ENCODE results near the gene ZFP82.
A peak's percentile ranks its signal among the peaks of the same experiment; 100 is the strongest.

Gene ZFP82

DNA sequence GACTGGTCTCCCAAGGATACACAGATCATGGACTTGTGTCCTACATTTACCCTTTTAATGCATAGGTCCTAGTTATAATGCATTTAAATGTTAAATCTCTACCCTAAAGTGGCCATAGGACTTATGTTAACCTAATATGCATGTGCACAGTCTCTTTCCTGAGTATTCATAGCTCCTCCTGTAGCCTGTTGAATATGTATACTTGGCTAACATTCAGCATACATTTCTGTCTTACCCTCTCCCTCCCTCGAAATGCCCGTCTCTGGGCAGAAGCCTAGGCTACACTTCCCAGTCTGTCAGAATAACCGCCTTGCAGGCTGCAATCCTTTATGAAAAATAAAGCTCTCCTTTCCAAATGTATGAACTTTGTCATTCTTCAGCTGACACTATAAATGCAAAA is 13.9 kb downstream of the ZFP82 start:
- DNase-seq (ENCODE audit: extremely low spot score) = no peak
- ChIA-PET POLR2A (no interaction called here), CTCF (no interaction called here)
- TF ChIP-seq HDGF (IDR thresholded peaks at IDR 0.05; ENCODE audit: borderline replicate concordance) (no peak), BHLHE40 (IDR thresholded peaks at IDR 0.05; ENCODE audit: borderline replicate concordance) (no peak), SUZ12 (IDR thresholded peaks at IDR 0.05) (no peak), FOXA1 (IDR thresholded peaks at IDR 0.05) (no peak), TARDBP (IDR thresholded peaks at IDR 0.05) (no peak), L3MBTL2 (conservative IDR thresholded peaks at IDR 0.05) (no peak), FOXM1 (IDR thresholded peaks at IDR 0.05; ENCODE audit: borderline replicate concordance) (no peak), SP1 (IDR thresholded peaks at IDR 0.05) (no peak), NFRKB (IDR thresholded peaks at IDR 0.05) (no peak), ELF4 (IDR thresholded peaks at IDR 0.05) (no peak), LEF1 (IDR thresholded peaks at IDR 0.05; ENCODE audit: borderline replicate concordance) (no peak), ARNT (IDR thresholded peaks at IDR 0.05) (no peak), FOXK2 (IDR thresholded peaks at IDR 0.05) (no peak), CTBP1 (IDR thresholded peaks at IDR 0.05; ENCODE audit: borderline replicate concordance) (no peak), ZNF384 (IDR thresholded peaks at IDR 0.05) (no peak)
- TF ChIP-seq, protein P1, sequence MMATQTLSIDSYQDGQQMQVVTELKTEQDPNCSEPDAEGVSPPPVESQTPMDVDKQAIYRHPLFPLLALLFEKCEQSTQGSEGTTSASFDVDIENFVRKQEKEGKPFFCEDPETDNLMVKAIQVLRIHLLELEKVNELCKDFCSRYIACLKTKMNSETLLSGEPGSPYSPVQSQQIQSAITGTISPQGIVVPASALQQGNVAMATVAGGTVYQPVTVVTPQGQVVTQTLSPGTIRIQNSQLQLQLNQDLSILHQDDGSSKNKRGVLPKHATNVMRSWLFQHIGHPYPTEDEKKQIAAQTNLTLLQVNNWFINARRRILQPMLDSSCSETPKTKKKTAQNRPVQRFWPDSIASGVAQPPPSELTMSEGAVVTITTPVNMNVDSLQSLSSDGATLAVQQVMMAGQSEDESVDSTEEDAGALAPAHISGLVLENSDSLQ (IDR thresholded peaks at IDR 0.05) = no peak

- TF ChIP-seq NFRKB (IDR thresholded peaks at IDR 0.05) (no peak), FOXA1 (IDR thresholded peaks at IDR 0.05) (no peak), SUZ12 (IDR thresholded peaks at IDR 0.05) (no peak), HDGF (IDR thresholded peaks at IDR 0.05; ENCODE audit: borderline replicate concordance) (no peak), ELF4 (IDR thresholded peaks at IDR 0.05) (no peak), TARDBP (IDR thresholded peaks at IDR 0.05) (no peak), L3MBTL2 (conservative IDR thresholded peaks at IDR 0.05) (no peak), BHLHE40 (IDR thresholded peaks at IDR 0.05; ENCODE audit: borderline replicate concordance) (no peak), CTBP1 (IDR thresholded peaks at IDR 0.05; ENCODE audit: borderline replicate concordance) (no peak)
- CTCF ChIA-PET = no interaction called here
- no peak for DNase-seq (ENCODE audit: extremely low spot score)
- POLR2A ChIA-PET = no interaction called here
Observed at GRCh38 chr19:36401475-36401874, 17.0 kb downstream of the ZFP82 start.

DNA sequence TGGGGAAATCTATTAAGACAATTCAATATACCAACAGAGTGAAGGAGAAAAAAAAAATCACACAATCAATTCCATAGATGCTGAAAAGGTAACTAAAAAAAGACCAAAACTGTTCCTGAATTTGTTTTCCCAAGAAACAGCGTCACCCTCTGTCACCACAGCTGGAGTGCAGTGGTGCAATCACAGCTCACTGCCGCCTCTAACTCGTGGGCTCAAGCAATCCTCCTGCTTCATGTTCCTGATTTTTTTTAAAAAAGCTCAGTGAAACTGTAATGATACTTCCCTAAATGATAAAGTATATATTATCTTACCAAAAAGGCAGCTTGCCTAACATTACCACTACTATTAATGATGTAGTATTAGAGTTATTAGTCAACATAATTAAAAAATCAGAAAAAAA is 19.9 kb downstream of the ZFP82 start:
- TF ChIP-seq FOXK2 (IDR thresholded peaks at IDR 0.05) (no peak), FOXA1 (IDR thresholded peaks at IDR 0.05) (no peak), TARDBP (IDR thresholded peaks at IDR 0.05) (no peak), LEF1 (IDR thresholded peaks at IDR 0.05; ENCODE audit: borderline replicate concordance) (no peak), BHLHE40 (IDR thresholded peaks at IDR 0.05; ENCODE audit: borderline replicate concordance) (no peak), HDGF (IDR thresholded peaks at IDR 0.05; ENCODE audit: borderline replicate concordance) (no peak), NFRKB (IDR thresholded peaks at IDR 0.05) (no peak), ZNF384 (IDR thresholded peaks at IDR 0.05) (no peak), ARNT (IDR thresholded peaks at IDR 0.05) (no peak), ELF4 (IDR thresholded peaks at IDR 0.05) (no peak), FOXM1 (IDR thresholded peaks at IDR 0.05; ENCODE audit: borderline replicate concordance) (no peak), SUZ12 (IDR thresholded peaks at IDR 0.05) (no peak), SP1 (IDR thresholded peaks at IDR 0.05) (no peak)
- TF ChIP-seq, protein P1 (IDR thresholded peaks at IDR 0.05) = no peak
- POLR2A ChIA-PET = no interaction called here
- CTCF ChIA-PET = no interaction called here
- DNase-seq (ENCODE audit: extremely low spot score) = no peak

DNA sequence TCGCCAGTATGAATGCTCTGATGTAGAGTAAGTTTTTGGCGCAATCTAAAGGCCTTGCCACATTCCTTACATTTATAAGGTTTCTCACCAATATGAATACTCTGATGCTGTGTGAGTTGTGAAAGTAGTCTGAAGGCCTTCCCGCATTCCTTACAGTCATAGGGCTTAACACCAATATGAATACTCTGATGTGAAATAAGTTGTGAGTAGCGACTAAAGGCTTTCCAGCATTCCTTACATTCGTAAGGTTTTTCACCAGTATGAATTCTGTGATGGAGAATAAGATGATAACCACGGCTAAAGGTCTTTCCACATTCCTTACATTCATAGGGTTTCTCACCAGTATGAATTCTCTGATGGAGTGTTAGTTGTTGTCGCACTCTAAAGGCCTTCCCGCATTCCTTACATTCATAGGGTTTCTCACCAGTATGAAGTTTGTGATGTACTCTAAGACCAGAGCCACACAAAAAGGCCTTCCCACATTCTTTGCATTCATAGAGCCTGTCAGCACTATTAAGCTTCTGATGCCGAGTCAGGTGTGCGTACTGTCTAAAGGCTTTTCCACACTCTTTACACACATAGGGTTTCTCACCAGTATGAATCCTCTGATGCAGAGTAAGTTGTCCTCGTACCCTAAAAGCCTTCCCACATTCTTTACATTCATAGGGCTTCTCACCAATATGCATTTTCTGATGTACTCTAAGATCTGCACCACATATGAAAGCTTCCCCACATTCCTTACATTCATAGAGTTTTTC is 25.3 kb downstream of the ZFP82 start:
- DNase-seq (ENCODE audit: extremely low spot score) = no peak
- ChIA-PET POLR2A (no interaction called here), CTCF (no interaction called here)
- TF ChIP-seq ARNT (IDR thresholded peaks at IDR 0.05) (no peak), FOXA1 (IDR thresholded peaks at IDR 0.05) (no peak), FOXM1 (IDR thresholded peaks at IDR 0.05; ENCODE audit: borderline replicate concordance) (no peak), SP1 (IDR thresholded peaks at IDR 0.05) (no peak), BHLHE40 (IDR thresholded peaks at IDR 0.05; ENCODE audit: borderline replicate concordance) (no peak), NFRKB (IDR thresholded peaks at IDR 0.05) (no peak), FOXK2 (IDR thresholded peaks at IDR 0.05) (no peak), ELF4 (IDR thresholded peaks at IDR 0.05) (no peak)
- TF ChIP-seq, protein P1 (IDR thresholded peaks at IDR 0.05) = no peak

GRCh38 chr19:36379510-36379819 is 39.0 kb downstream of the ZFP82 start:
- no peak for DNase-seq (ENCODE audit: extremely low spot score)
- ChIA-PET CTCF (interaction anchor here (0.6 kb wide), 1 partner anchor 32 kb away, joined by 3 read pairs; no protein-coding TSS in a partner anchor), POLR2A (interaction anchor here (1.1 to 1.9 kb wide), 4 partner anchors 19 to 955 kb away, joined by 3 to 18 read pairs (median 4); partner anchors contain the start of genes ZFP82 and ZNF566)
- no peak for TF ChIP-seq FOXK2 (IDR thresholded peaks at IDR 0.05)
- 0 out of 2 replicates have a peak, but pooled peaks have one; percentile 24 for TF ChIP-seq L3MBTL2 (conservative IDR thresholded peaks at IDR 0.05)
